Activated T-cell treated with anti-CD3 and anti-CD28 coated beads, Interleukin-2, amount 50 U/mL, for 72 hours (primary cell): ENCODE measurements around the gene TGFB1. TPM values are rescaled to one million over a fixed set of nuclear protein-coding genes. Genes with fewer than 3 reads are reported as not detected.
A peak's percentile ranks its signal among the peaks of the same experiment; 100 is the strongest.
"Not testable (repeated sequence)": the region's sequence is repeated elsewhere in the genome, so short reads cannot be mapped to it uniquely, and the experiment has no call there.

Source experiments
- ATAC-seq, 2 donors: fragments of 150-1000 bp; cut with Tn5 transposase; replicated peaks in 1 of 2; 2 replicates each; pipeline ENCODE4 v1.10.0; 2021; ENCODE audit warnings: moderate library complexity in 2 of 2, mild to moderate bottlenecking in 1 of 2
- DNase-seq, 2 donors: peaks; one replicate each; pipeline ENCODE4 v3.0.0; 2021 to 2022; ENCODE audit warnings: mixed read lengths in 1 of 2
- H3K27ac Mint-ChIP-seq: one replicate; pipeline ENCODE4 v1.8.0; 2022; ENCODE audit warnings: mild to moderate bottlenecking, moderate library complexity, mixed read lengths
- H3K27me3 Mint-ChIP-seq: one replicate; pipeline ENCODE4 v1.8.0; 2022; ENCODE audit warnings: low read depth, mixed read lengths
- H3K36me3 Mint-ChIP-seq, 2 donors: one replicate each; pipeline ENCODE4 v1.8.0; 2022; ENCODE audit warnings: mixed read lengths in 2 of 2, mild to moderate bottlenecking in 1 of 2; ENCODE audit not compliant: insufficient read depth in 2 of 2
- H3K4me1 Mint-ChIP-seq: one replicate; pipeline ENCODE4 v1.8.0; 2022; ENCODE audit warnings: low read depth, mixed read lengths
- H3K4me3 Mint-ChIP-seq, 2 donors: one replicate each; pipeline ENCODE4 v1.8.0; 2022; ENCODE audit warnings: mild to moderate bottlenecking in 2 of 2, mixed read lengths in 2 of 2, moderate library complexity in 2 of 2
- H3K9me3 Mint-ChIP-seq, 2 donors: one replicate each; pipeline ENCODE4 v1.8.0; 2022; ENCODE audit warnings: mixed read lengths in 2 of 2
- total RNA-seq, 2 donors: library from RNA; stranded (reverse); gene quantifications; one replicate each; pipeline ENCODE4 v1.2.3, GENCODE V29; 2022

Gene TGFB1
- total RNA-seq, 2 donors from 2014 or later = 93.5 to 94.2 TPM

GRCh38 chr19:41351339-41352245, 2.1 kb downstream of the TGFB1 start:
- ATAC-seq (peak; percentile 56 to 58), DNase-seq (peak; percentile 77 to 87)
- peaks cover 69% of the 10 kb centered on the region for H3K4me1 Mint-ChIP-seq
- peak overlapping the region; percentile 86 to 97 for H3K4me3 Mint-ChIP-seq
- H3K36me3 Mint-ChIP-seq = peaks cover 15 to 30% of the 10 kb centered on the region in 2 donors
- H3K27ac Mint-ChIP-seq = peak overlapping the region; percentile 96
- H3K27me3 Mint-ChIP-seq = no peaks in the 10 kb centered on the region
- H3K9me3 Mint-ChIP-seq = peaks cover 0 to 2% of the 10 kb centered on the region in 2 donors

- no peak for DNase-seq
- peak overlapping the region; percentile 36 for H3K27ac Mint-ChIP-seq
- ATAC-seq = peak in 1 of 2 donors; percentile 3
- H3K36me3 Mint-ChIP-seq = peaks cover 15 to 32% of the 10 kb centered on the region in 2 donors
- H3K27me3 Mint-ChIP-seq = no peaks in the 10 kb centered on the region
- peaks cover 0 to 2% of the 10 kb centered on the region in 2 donors for H3K9me3 Mint-ChIP-seq
- peaks cover 66% of the 10 kb centered on the region for H3K4me1 Mint-ChIP-seq
- H3K4me3 Mint-ChIP-seq = peak overlapping the region; percentile 86 to 97
Measured at GRCh38 chr19:41350735-41351338, 2.9 kb downstream of the TGFB1 start.

- not testable (repeated sequence) for H3K27ac Mint-ChIP-seq, ATAC-seq, DNase-seq, H3K9me3 Mint-ChIP-seq, H3K27me3 Mint-ChIP-seq, H3K4me3 Mint-ChIP-seq
- Mint-ChIP-seq H3K36me3 (peaks cover 13 to 38% of the 10 kb centered on the region in 2 donors), H3K4me1 (peaks cover 56% of the 10 kb centered on the region)
Measured at GRCh38 chr19:41346916-41347315, 6.8 kb downstream of the TGFB1 start.

GRCh38 chr19:41344162-41344561, 9.6 kb downstream of the TGFB1 start:
- Mint-ChIP-seq H3K4me3 (no peak overlapping the region), H3K27ac (no peak overlapping the region), H3K36me3 (peaks cover 13 to 41% of the 10 kb centered on the region in 2 donors), H3K4me1 (peaks cover 32% of the 10 kb centered on the region), H3K27me3 (no peaks in the 10 kb centered on the region), H3K9me3 (peaks cover 0 to 2% of the 10 kb centered on the region in 2 donors)
- DNase-seq (no peak), ATAC-seq (no peak)

- H3K4me1 Mint-ChIP-seq = peaks cover 27% of the 10 kb centered on the region
- H3K9me3 Mint-ChIP-seq = no peaks in the 10 kb centered on the region
- peak in 1 of 2 donors; percentile 13 for ATAC-seq
- no peak for DNase-seq
- no peak overlapping the region for H3K4me3 Mint-ChIP-seq
- peak overlapping the region; percentile 51 for H3K27ac Mint-ChIP-seq
- H3K27me3 Mint-ChIP-seq = no peaks in the 10 kb centered on the region
- peaks cover 5 to 33% of the 10 kb centered on the region in 2 donors for H3K36me3 Mint-ChIP-seq
Measured at GRCh38 chr19:41341669-41342490, 11.8 kb downstream of the TGFB1 start.

GRCh38 chr19:41339936-41340335, 13.8 kb downstream of the TGFB1 start:
- no peak for ATAC-seq
- no peak overlapping the region for H3K27ac Mint-ChIP-seq
- H3K27me3 Mint-ChIP-seq = no peaks in the 10 kb centered on the region
- no peaks in the 10 kb centered on the region for H3K9me3 Mint-ChIP-seq
- H3K4me1 Mint-ChIP-seq = peaks cover 28% of the 10 kb centered on the region
- no peak overlapping the region for H3K4me3 Mint-ChIP-seq
- DNase-seq = no peak
- peaks cover 5 to 31% of the 10 kb centered on the region in 2 donors for H3K36me3 Mint-ChIP-seq

- Mint-ChIP-seq H3K27ac (no peak overlapping the region), H3K4me1 (peaks cover 39% of the 10 kb centered on the region), H3K27me3 (no peaks in the 10 kb centered on the region), H3K9me3 (no peaks in the 10 kb centered on the region), H3K36me3 (peaks cover 11 to 28% of the 10 kb centered on the region in 2 donors), H3K4me3 (no peak overlapping the region)
- ATAC-seq (no peak), DNase-seq (no peak)
Measured at GRCh38 chr19:41335467-41335866, 18.3 kb downstream of the TGFB1 start.

GRCh38 chr19:41334793-41335192, 18.9 kb downstream of the TGFB1 start:
- Mint-ChIP-seq H3K27me3 (no peaks in the 10 kb centered on the region), H3K36me3 (peaks cover 12 to 26% of the 10 kb centered on the region in 2 donors), H3K27ac (peak overlapping the region; percentile 34), H3K4me1 (peaks cover 42% of the 10 kb centered on the region), H3K9me3 (no peaks in the 10 kb centered on the region), H3K4me3 (no peak overlapping the region)
- ATAC-seq (no peak), DNase-seq (no peak)

GRCh38 chr19:41332468-41332867, 21.3 kb downstream of the TGFB1 start:
- Mint-ChIP-seq H3K27me3 (no peaks in the 10 kb centered on the region), H3K27ac (no peak overlapping the region), H3K4me1 (peaks cover 55% of the 10 kb centered on the region), H3K36me3 (peaks cover 13 to 22% of the 10 kb centered on the region in 2 donors), H3K9me3 (no peaks in the 10 kb centered on the region), H3K4me3 (no peak overlapping the region)
- ATAC-seq (no peak), DNase-seq (no peak)

GRCh38 chr19:41332000-41332399, 21.7 kb downstream of the TGFB1 start:
- Mint-ChIP-seq H3K27me3 (no peaks in the 10 kb centered on the region), H3K4me3 (no peak overlapping the region), H3K4me1 (peaks cover 56% of the 10 kb centered on the region), H3K27ac (no peak overlapping the region), H3K9me3 (no peaks in the 10 kb centered on the region), H3K36me3 (peaks cover 13 to 22% of the 10 kb centered on the region in 2 donors)
- ATAC-seq = no peak
- DNase-seq = no peak

- Mint-ChIP-seq H3K27me3 (no peaks in the 10 kb centered on the region), H3K4me1 (peaks cover 61% of the 10 kb centered on the region), H3K4me3 (no peak overlapping the region), H3K9me3 (no peaks in the 10 kb centered on the region), H3K36me3 (peaks cover 17 to 25% of the 10 kb centered on the region in 2 donors), H3K27ac (no peak overlapping the region)
- DNase-seq (no peak), ATAC-seq (no peak)
Measured at GRCh38 chr19:41330946-41331678, 22.6 kb downstream of the TGFB1 start.

- ATAC-seq (no peak), DNase-seq (no peak)
- H3K4me3 Mint-ChIP-seq = peak overlapping the region in 1 of 2 donors; percentile 25
- H3K4me1 Mint-ChIP-seq = peaks cover 62% of the 10 kb centered on the region
- no peaks in the 10 kb centered on the region for H3K27me3 Mint-ChIP-seq
- no peaks in the 10 kb centered on the region for H3K9me3 Mint-ChIP-seq
- H3K36me3 Mint-ChIP-seq = peaks cover 17 to 23% of the 10 kb centered on the region in 2 donors
- H3K27ac Mint-ChIP-seq = peak overlapping the region; percentile 17
Measured at GRCh38 chr19:41330481-41330880, 23.2 kb downstream of the TGFB1 start.
